ENCODE results near the gene TM9SF3. TPM values are rescaled to one million over a fixed set of nuclear protein-coding genes. Genes with fewer than 3 reads are reported as not detected.

The TM9SF3 gene
- total RNA-seq, 1 experiment from 2014 or later = 79.3 TPM

DNA sequence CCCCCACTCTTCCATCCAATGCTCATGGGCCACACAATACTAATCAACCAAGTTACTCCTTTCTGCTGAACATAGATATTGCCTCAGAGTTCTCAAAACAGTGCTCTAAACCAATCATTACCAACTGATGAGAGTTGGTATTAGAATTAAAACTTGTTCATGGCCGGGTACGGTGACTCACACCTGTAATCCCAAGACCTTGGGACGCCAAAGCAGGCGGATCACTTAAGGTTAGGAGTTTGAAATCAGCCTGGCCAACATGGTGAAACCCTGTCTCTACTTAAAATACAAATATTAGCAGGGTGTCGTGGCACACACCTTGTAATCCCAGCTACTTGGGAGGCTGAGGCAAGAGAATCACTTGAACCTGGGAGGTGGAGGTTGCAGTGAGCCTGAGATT lies 8.2 kb downstream of the TM9SF3 start:
- H3K4me3 ChIP-seq (replicated peaks in 1 of 2; ENCODE audit: low read depth in 1 of 2, low read length in 2 of 2) = no peak overlapping the region
- no peak overlapping the region for H3K27ac ChIP-seq (ENCODE audit: low read depth, low read length)
- H3K9me2 ChIP-seq (ENCODE audit: insufficient read depth) = no peaks in the 10 kb centered on the region
- no peak overlapping the region for H3K9ac ChIP-seq (ENCODE audit: low read length)
- RAD21 ChIA-PET (ENCODE audit: low non-redundant PET in 1 of 2, low total read pairs in 2 of 2, uncharacterized antibody in 2 of 2, unreplicated experiment in 2 of 2) = no interaction called here
- DNase-seq (ENCODE audit: low read depth, low spot score) (no peak), ATAC-seq (no peak)
- H4K20me1 ChIP-seq (ENCODE audit: insufficient read depth) = peaks cover 37% of the 10 kb centered on the region; the same call in 1 of the 2 replicates
- peaks cover 0 to 4% of the 10 kb centered on the region in 2 experiments; a peak in 1 of 4 replicates for H3K4me1 ChIP-seq (ENCODE audit: control insufficient read depth in 1 of 2, insufficient read depth in 2 of 2, low read length in 2 of 2)
- H3K36me3 ChIP-seq (ENCODE audit: control insufficient read depth in 1 of 2, insufficient read depth in 2 of 2, low read length in 2 of 2) = peaks cover 4 to 6% of the 10 kb centered on the region in 2 experiments; a peak in 2 of 4 replicates
- intact Hi-C loops (cut with micrococcal nuclease) = loop anchor here (5.0 kb wide), 1 partner anchor 254 kb away; the partner anchor contains the start of gene LCOR
- no peaks in the 10 kb centered on the region for H3K27me3 ChIP-seq (ENCODE audit: insufficient read depth, low read length)
- peaks cover 99% of the 10 kb centered on the region for H3K79me2 ChIP-seq (ENCODE audit: insufficient read depth, low read length)
- TF ChIP-seq ZBTB33 (IDR thresholded peaks at IDR 0.05; ENCODE audit: extremely low read depth, insufficient replicate concordance, low read length) = no peak
- no peak for TF ChIP-seq CEBPB (IDR thresholded peaks at IDR 0.05; ENCODE audit: low read depth)
- no peak for TF ChIP-seq CBX3 (IDR thresholded peaks at IDR 0.05; ENCODE audit: low read depth)
- no peak for TF ChIP-seq EZH2phosphoT487 (IDR thresholded peaks at IDR 0.05; ENCODE audit: borderline replicate concordance)
- no peak for TF ChIP-seq SP1 (IDR thresholded peaks at IDR 0.05; ENCODE audit: low read depth)
- no peak for TF ChIP-seq ZNF274 (IDR thresholded peaks at IDR 0.05; ENCODE audit: low read depth, low read length)
- no peak for TF ChIP-seq EZH2 (IDR thresholded peaks at IDR 0.05)
- no peak for TF ChIP-seq FOSL1 (IDR thresholded peaks at IDR 0.05; ENCODE audit: low read depth)
- TF ChIP-seq ZFX (IDR thresholded peaks at IDR 0.05) = no peak
- no peak for TF ChIP-seq ELF1 (IDR thresholded peaks at IDR 0.05; ENCODE audit: borderline replicate concordance, low read depth)
- TF ChIP-seq POLR2A (IDR thresholded peaks at IDR 0.05; ENCODE audit: borderline replicate concordance, extremely low read depth, insufficient read depth, insufficient read length) = no peak
- no peak for TF ChIP-seq JUND (IDR thresholded peaks at IDR 0.05)
- TF ChIP-seq SRF (IDR thresholded peaks at IDR 0.05; ENCODE audit: low read depth) = no peak
- TF ChIP-seq YY1 (IDR thresholded peaks at IDR 0.05; ENCODE audit: extremely low read depth, insufficient replicate concordance, low read depth, low read length) = no peak
- TF ChIP-seq MAX (IDR thresholded peaks at IDR 0.05) = no peak
- no peak for TF ChIP-seq RAD21 (IDR thresholded peaks at IDR 0.05; ENCODE audit: low read depth)
- no peak for TF ChIP-seq EGR1 (IDR thresholded peaks at IDR 0.05; ENCODE audit: low read depth)
- no peak for TF ChIP-seq SIN3A (IDR thresholded peaks at IDR 0.05; ENCODE audit: low read depth)
- no peaks in the 10 kb centered on the region for H3K9me3 ChIP-seq (ENCODE audit: control insufficient read depth in 1 of 2, insufficient read depth in 1 of 2, low read depth in 1 of 2, low read length in 2 of 2)
- BruUV-seq (replicated peaks) = no TSS peak
- POLR2A ChIA-PET = no interaction called here
- no peak overlapping the region for H3K4me2 ChIP-seq (ENCODE audit: low read length)
- CTCF ChIA-PET = no interaction called here
- H2AFZ ChIP-seq (ENCODE audit: low read depth, low read length, poor library complexity, severe bottlenecking) = no peak overlapping the region

Data from HCT116 (cell line).